Loucy (cell line): ENCODE results near the gene HMX2.

Experiments
- H2AFZ ChIP-seq: fragments of 200-600 bp; sonication (generic); 2 replicates; pipeline ENCODE4 v1.6.0; 2016; ENCODE audit warnings: antibody characterized with exemption, mild to moderate bottlenecking, low read length, moderate library complexity
- H3F3A ChIP-seq: fragments of 200-600 bp; 2 replicates; pipeline ENCODE4 v1.6.0; 2016; ENCODE audit warnings: antibody characterized with exemption, low read depth, mild to moderate bottlenecking
- H3K27me3 ChIP-seq: fragments of 200-600 bp; sonication (generic); 2 replicates; pipeline ENCODE4 v1.6.1; 2014; ENCODE audit warnings: low read length, mild to moderate bottlenecking; ENCODE audit not compliant: insufficient read depth, poor library complexity, severe bottlenecking
- H3K36me3 ChIP-seq: fragments of 200-600 bp; sonication (generic); 2 replicates; pipeline ENCODE4 v1.6.1; 2016; ENCODE audit warnings: low read length; ENCODE audit not compliant: insufficient read depth
- H3K4me1 ChIP-seq: fragments of 200-600 bp; sonication (generic); 2 replicates; pipeline ENCODE4 v1.5.1; 2014; ENCODE audit warnings: low read length, mild to moderate bottlenecking; ENCODE audit not compliant: insufficient read depth, poor library complexity, severe bottlenecking
- H3K4me2 ChIP-seq: fragments of 200-600 bp; sonication (generic); 2 replicates; pipeline ENCODE4 v1.6.0; 2014; ENCODE audit warnings: antibody characterized with exemption, low read length, low read depth, mild to moderate bottlenecking; ENCODE audit not compliant: poor library complexity, severe bottlenecking
- H3K4me3 ChIP-seq: fragments of 200-600 bp; sonication (generic); 2 replicates; pipeline ENCODE4 v1.5.1; 2014; ENCODE audit warnings: low read length, mild to moderate bottlenecking, mixed read lengths; ENCODE audit not compliant: poor library complexity, severe bottlenecking
- H3K79me2 ChIP-seq: fragments of 200-600 bp; sonication (generic); 2 replicates; pipeline ENCODE4 v1.6.1; 2014; ENCODE audit warnings: low read length; ENCODE audit not compliant: insufficient read depth
- H3K9ac ChIP-seq: fragments of 200-600 bp; sonication (generic); 2 replicates; pipeline ENCODE4 v1.6.0; 2014; ENCODE audit warnings: mild to moderate bottlenecking, low read depth, low read length, moderate library complexity; ENCODE audit not compliant: poor library complexity, severe bottlenecking
- H3K9me2 ChIP-seq: fragments of 200-600 bp; sonication (generic); replicated peaks from 2 replicates; pipeline ENCODE4 v1.6.1; 2016; ENCODE audit warnings: low read depth, low read length, mixed read lengths
- H3K9me3 ChIP-seq: fragments of 200-600 bp; sonication (generic); 2 replicates; pipeline ENCODE4 v1.6.1; 2014; ENCODE audit warnings: mild to moderate bottlenecking, antibody characterized with exemption, low read length, low read depth; ENCODE audit not compliant: insufficient read depth
- H4K20me1 ChIP-seq: fragments of 200-600 bp; sonication (generic); 2 replicates; pipeline ENCODE4 v1.6.0; 2014; ENCODE audit warnings: antibody characterized with exemption, low read length, mild to moderate bottlenecking; ENCODE audit not compliant: insufficient read depth, poor library complexity, severe bottlenecking
- EZH2phosphoT487 ChIP-seq: fragments of 200-600 bp; IDR thresholded peaks from 2 replicates; pipeline ENCODE4 v1.6.1; 2018; ENCODE audit warnings: antibody characterized with exemption, mild to moderate bottlenecking, moderate library complexity, borderline replicate concordance
- TF ChIP-seq, protein P1 (sequence below): fragments of 200-600 bp; sonication (generic); conservative IDR thresholded peaks from 2 replicates; pipeline ENCODE4 v1.5.1; 2014; ENCODE audit warnings: mild to moderate bottlenecking, antibody characterized with exemption, low read length

HMX2 gene

DNA sequence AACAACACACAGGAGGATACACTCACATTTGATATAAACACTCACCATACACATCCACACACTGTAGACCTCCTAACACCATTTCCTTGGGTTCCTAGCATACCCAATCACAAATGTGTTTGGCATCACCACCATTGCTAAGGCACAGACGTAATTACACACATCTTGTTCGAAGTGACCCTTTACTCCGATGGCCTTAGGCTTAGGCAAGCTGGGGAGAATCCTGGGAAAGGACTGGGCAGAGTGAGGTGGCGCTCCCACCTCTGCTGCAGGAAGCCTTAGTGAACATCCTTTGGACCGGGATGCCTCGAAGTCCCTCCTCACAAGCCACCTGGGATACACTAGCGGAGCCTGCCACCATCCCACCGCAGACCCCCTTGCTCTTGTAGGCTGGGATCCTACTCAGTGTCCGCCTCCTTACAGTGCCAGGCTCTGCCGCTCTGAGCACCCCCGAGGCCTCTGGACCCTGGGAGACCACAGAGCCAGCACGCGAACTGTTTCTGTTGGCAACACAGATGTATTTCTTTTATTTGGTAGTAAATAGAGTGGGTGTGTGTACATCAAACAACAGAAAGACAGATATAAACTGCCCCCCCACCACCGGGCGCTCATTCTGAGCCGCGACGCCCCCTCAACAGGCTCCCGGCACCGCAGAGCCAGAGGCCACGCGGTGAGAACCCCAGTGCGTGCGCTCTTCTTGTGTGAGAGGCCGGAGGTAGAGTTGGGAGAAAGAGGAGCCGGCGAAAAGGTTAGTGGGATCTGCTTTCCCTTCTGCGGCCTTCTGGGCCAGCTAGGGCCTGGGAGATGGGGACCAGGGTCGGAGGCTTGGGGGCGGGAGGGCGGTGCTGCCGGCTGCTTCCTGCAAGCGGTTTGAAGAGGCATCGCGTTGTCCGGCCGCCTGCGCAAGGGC, 5.9 kb upstream of the HMX2 start:
- no peaks in the 10 kb centered on the region for H4K20me1 ChIP-seq
- H3K9me2 ChIP-seq = no peaks in the 10 kb centered on the region
- H3K4me2 ChIP-seq = no peak overlapping the region
- no peaks in the 10 kb centered on the region for H3K36me3 ChIP-seq
- TF ChIP-seq EZH2phosphoT487 = no peak
- TF ChIP-seq, protein P1, sequence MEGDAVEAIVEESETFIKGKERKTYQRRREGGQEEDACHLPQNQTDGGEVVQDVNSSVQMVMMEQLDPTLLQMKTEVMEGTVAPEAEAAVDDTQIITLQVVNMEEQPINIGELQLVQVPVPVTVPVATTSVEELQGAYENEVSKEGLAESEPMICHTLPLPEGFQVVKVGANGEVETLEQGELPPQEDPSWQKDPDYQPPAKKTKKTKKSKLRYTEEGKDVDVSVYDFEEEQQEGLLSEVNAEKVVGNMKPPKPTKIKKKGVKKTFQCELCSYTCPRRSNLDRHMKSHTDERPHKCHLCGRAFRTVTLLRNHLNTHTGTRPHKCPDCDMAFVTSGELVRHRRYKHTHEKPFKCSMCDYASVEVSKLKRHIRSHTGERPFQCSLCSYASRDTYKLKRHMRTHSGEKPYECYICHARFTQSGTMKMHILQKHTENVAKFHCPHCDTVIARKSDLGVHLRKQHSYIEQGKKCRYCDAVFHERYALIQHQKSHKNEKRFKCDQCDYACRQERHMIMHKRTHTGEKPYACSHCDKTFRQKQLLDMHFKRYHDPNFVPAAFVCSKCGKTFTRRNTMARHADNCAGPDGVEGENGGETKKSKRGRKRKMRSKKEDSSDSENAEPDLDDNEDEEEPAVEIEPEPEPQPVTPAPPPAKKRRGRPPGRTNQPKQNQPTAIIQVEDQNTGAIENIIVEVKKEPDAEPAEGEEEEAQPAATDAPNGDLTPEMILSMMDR = no peak
- H2AFZ ChIP-seq = no peak overlapping the region
- H3K27me3 ChIP-seq = peaks cover 5% of the 10 kb centered on the region
- H3K79me2 ChIP-seq = no peaks in the 10 kb centered on the region
- H3K9me3 ChIP-seq = no peaks in the 10 kb centered on the region
- H3K4me3 ChIP-seq = no peak overlapping the region
- H3K9ac ChIP-seq = no peak overlapping the region
- H3F3A ChIP-seq = no peaks in the 10 kb centered on the region
- H3K4me1 ChIP-seq = no peaks in the 10 kb centered on the region

DNA sequence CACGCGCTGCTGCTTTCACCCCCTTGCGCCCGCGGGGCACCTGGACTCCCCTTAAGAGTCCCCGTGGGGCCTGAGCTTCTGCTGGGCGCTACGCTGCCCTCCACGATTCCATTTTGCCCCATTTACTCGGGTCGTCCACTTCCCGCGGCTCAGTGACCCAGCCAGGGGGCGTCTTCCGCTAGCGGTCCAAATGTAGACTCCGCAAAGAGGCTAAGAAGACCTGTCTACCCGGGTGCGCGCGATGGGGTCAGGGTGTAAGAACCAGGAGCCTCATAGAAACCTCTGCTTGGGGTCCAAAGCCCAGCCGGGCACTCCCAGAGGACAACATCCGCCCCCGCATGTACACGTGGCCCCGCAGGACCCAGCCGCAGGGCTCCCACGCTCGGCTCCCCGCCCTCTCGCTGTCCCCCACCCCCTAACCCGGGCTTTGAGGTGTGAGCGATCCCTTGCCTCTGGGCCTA, 5.2 kb upstream of the HMX2 start:
- no peak overlapping the region for H3K4me2 ChIP-seq

DNA sequence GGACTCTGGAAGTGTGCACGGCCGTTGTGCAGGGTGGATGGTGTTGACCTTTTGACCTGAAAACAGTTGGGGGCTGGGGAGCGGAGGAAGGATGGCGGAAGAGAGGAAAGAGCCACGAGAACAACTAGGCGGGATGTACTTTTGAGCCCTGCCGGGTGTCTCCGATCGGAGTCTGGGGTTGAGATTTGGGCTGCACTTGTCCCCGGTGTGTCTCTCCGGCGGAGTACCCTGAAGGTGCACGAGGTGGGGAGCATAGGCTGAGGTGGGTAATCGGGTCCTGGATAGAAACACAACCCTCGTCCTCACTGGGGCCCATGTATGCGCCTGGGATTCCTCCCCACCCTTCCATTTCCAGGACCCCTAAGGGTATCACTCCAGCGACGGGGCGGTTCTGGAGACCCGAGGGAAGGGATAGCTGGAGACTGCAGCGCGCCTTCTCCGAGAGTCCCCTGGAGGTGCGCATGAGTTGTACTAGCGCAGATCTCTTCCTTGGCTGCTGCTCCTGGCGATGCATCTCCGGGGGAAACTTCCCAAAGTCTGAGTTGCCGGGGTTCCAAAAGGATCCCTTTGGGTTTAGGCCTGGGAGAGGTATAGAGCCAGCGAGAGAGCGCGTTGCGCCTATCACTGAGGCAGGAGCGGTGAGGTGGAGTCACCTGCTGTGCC, 4.6 kb upstream of the HMX2 start:
- H3K36me3 ChIP-seq = no peaks in the 10 kb centered on the region
- no peaks in the 10 kb centered on the region for H3K9me3 ChIP-seq
- H2AFZ ChIP-seq = no peak overlapping the region
- H3K27me3 ChIP-seq = peaks cover 5% of the 10 kb centered on the region
- no peak overlapping the region for H3K4me3 ChIP-seq
- no peaks in the 10 kb centered on the region for H3F3A ChIP-seq
- TF ChIP-seq EZH2phosphoT487 = no peak
- TF ChIP-seq, protein P1 = no peak
- no peaks in the 10 kb centered on the region for H4K20me1 ChIP-seq
- H3K79me2 ChIP-seq = no peaks in the 10 kb centered on the region
- H3K4me1 ChIP-seq = no peaks in the 10 kb centered on the region
- H3K9me2 ChIP-seq = no peaks in the 10 kb centered on the region
- H3K4me2 ChIP-seq = no peak overlapping the region
- no peak overlapping the region for H3K9ac ChIP-seq

More for the DNA sequence above, 5.2 kb upstream of the HMX2 start:
- no peaks in the 10 kb centered on the region for H3K9me3 ChIP-seq
- no peaks in the 10 kb centered on the region for H3K9me2 ChIP-seq
- TF ChIP-seq, protein P1 = no peak
- TF ChIP-seq EZH2phosphoT487 = no peak
- H4K20me1 ChIP-seq = no peaks in the 10 kb centered on the region
- H3K9ac ChIP-seq = no peak overlapping the region
- no peak overlapping the region for H3K4me3 ChIP-seq
- peaks cover 5% of the 10 kb centered on the region for H3K27me3 ChIP-seq
- H3F3A ChIP-seq = no peaks in the 10 kb centered on the region
- H3K79me2 ChIP-seq = no peaks in the 10 kb centered on the region
- H2AFZ ChIP-seq = no peak overlapping the region
- H3K4me1 ChIP-seq = no peaks in the 10 kb centered on the region
- H3K36me3 ChIP-seq = no peaks in the 10 kb centered on the region
